Spleen (tissue), 7 donors: ENCODE data around the gene ZNF320.

Experiments
- CTCF ChIP-seq, 11 experiments: fragments of 200-600 bp in 7 of 11; fragments of 450-650 bp in 4 of 11; sonication (generic) in 4 of 11; IDR thresholded peaks in 8 of 11; conservative IDR thresholded peaks in 3 of 11; 1 replicate in 7 of 11; 2 replicates in 4 of 11; pipeline versions ENCODE4 v1.4.0 to v1.8.0; 2016 to 2021; ENCODE audit warnings: antibody characterized with exemption in 11 of 11, inconsistent platforms in 4 of 11, mild to moderate bottlenecking in 1 of 11
- POLR2AphosphoS5 ChIP-seq, 3 donors: sonication (generic); formaldehyde crosslinking; IDR thresholded peaks; one replicate each; pipeline ENCODE4 v1.5.1; 2017; ENCODE audit warnings: antibody characterized with exemption in 3 of 3
- donor health status: DM: no; HTN: no; CAD: no; lungs with moderate emphysema.
- donor health status: DM: no; HTN: no; CAD: no.
- donor health status: DM: no; HTN: no; CAD: no.

- TF ChIP-seq POLR2AphosphoS5 (IDR thresholded peaks at IDR 0.05) (no peak), CTCF (IDR thresholded peaks at IDR 0.05 in 8 of 11, conservative IDR thresholded peaks at IDR 0.05 in 3 of 11) (no peak)
Measured at GRCh38 chr19:52936954-52937325, 39.5 kb upstream of the ZNF320 start.
